Endometrial microvascular endothelial cells (primary cell): ENCODE measurements around the gene CTTN. TPM values are rescaled to one million over a fixed set of nuclear protein-coding genes. Genes with fewer than 3 reads are reported as not detected.
"Not testable (repeated sequence)": the region's sequence is repeated elsewhere in the genome, so short reads cannot be mapped to it uniquely, and the experiment has no call there.

ENCODE experiments used
- in situ Hi-C: cut with HindIII; loops from 2 replicates; pipeline ENCODE4 v1.10.0; 2017; ENCODE audit warnings: low sequenced_read_pairs, low pct_unique_long_range_greater_than_20kb; ENCODE audit errors: inconsistent ontology term
- total RNA-seq: library from RNA; depleted of rRNA; stranded (reverse); fragments of >200 nt; gene quantifications from one replicate; pipeline ENCODE4 v1.2.3, GENCODE V29; 2015; ENCODE audit errors: inconsistent ontology term

CTTN gene
- total RNA-seq, 1 donor from 2014 or later = 170 TPM

- in situ Hi-C loops = no loop called here
Measured at GRCh38 chr11:70435765-70436500, 37.6 kb downstream of the CTTN start.

- in situ Hi-C loops = no loop called here
Measured at GRCh38 chr11:70436501-70436860, 38.2 kb downstream of the CTTN start.

GRCh38 chr11:70437111-70437784, 38.9 kb downstream of the CTTN start:
- in situ Hi-C loops = no loop called here

DNA sequence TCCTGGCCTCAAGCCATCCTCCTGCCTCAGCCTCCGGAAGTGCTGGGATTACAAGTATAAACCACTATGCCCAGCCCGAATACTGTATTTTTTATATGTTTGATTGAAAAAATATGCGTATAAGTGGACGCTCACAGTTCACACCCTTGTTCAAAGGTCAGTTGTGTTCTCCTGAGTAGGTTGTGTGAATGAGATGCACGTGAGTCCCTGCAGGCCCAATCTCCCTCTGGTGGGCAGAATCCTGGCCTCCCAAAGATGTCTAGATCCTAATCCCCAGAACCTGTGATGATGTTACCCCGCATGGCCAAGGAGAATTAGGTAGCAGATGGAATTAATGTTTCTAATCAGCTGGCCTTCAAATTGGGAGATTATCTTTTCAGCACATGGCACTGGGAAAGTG, 41.9 kb downstream of the CTTN start:
- in situ Hi-C loops = no loop called here

- in situ Hi-C loops = no loop called here
Measured at GRCh38 chr11:70443773-70444030, 45.4 kb downstream of the CTTN start.

DNA sequence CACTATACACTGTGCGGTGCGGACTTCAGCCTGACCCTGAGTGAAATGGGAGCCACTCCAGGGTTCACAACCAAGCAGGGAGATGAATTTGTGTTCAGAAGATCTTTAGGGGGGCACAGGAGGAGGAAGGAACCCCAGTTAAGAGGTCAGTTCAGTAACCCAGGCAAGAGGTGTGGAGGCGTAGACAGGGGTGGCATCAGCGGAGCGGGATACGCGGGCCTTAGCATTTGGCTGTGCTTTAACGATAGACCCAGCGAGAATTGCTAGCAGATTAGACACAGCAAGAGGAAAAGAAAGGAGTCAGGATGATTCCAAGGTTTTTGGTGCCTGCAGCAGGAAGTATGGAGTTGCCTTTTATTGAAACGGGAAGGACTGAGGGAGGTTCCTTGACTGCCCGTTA, 46.8 kb downstream of the CTTN start:
- in situ Hi-C loops = no loop called here

DNA sequence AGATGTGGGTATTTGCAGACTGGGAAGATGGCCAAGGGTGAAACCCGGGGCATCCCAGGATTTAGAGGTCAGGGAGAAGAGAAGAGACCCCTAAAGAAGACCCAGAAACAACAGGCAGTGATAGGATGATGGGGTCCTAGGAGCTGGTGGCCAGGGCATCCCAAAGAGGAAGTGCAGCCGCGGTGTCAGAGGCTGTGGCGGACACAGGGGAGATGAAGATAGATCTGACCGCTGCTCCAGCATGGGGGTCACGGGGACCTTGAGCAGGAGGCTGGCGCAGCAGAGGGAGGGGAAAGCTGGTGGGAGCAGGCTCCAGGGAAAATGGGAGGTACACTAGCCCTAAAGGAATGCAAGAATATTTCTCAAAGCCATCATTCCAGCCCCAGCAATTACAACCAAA, 47.3 kb downstream of the CTTN start:
- in situ Hi-C loops = no loop called here

DNA sequence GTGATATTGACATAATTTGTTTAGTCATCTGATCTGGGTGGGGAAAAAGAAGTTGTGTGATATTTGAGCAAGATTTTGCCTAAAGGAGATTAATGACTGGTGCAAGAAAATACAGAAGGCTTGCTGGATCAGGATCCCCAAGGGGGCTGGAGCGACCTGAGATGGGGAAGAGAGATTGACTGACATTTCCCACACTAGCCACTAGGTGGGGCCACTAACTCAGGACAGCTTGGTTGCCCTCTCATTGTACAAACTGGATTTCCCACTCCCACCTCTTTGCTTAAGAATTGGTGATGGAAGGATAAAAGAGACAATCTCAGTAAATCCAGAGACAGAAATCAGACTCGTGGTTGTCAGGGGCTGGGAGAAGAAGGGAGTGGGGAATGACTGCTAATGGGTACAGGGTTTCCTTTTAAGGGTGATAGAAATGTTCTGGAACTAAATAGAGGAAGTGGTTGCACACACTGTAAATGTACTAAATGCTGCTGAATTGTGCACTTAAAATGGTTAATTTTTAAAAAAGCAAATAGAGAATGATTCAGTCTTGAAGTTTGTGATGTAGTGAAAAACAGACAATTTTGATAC, 50.7 kb downstream of the CTTN start:
- in situ Hi-C loops = no loop called here

DNA sequence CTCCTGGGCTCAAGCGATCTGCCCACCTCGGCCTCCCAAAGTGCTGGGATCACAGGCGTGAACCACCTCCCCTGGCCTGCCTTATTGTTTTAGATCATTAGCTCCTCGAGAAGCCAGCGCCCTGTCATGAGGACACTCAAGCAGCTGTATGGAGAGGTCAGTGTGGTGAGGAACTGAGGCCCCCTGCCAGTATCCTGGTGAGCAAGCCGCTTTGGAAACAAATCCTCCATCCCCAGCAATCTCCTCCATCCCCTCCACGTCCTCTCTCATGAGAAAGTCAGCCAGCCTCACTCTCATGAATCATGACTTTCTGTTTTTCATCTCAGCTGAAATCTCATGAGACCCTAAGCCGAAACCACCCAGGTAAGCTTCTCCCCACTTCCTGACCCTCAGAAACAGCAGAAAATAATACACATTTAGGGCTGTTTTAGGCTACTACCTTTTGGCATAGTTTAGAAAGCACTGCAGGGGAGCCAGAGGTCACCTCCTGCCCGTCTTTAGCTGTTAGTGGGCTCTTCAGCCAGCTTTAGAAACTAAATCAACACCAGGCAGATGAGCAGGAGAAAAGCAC, 56.0 kb downstream of the CTTN start:
- in situ Hi-C loops = no loop called here

DNA sequence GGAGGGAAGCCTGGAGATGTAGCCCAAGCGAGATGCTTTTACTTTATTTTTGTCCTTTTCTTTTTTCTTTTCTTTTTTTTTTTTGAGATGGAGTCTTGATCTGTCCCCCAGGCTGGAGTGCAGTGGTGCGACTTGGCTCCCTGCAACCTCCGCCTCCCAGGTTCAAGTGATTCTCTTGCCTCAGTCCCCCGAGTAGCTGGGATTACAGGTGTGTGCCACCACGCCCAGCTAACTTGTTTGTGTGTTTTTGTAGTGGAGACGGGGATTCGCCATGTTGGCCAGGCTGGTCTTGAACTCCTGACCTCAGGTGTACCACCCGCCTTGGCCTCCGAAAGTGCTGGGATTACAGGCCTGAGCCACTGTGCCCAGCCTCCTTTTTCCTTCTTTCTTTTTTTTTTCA, 56.5 kb downstream of the CTTN start:
- in situ Hi-C loops = not testable (repeated sequence)

DNA sequence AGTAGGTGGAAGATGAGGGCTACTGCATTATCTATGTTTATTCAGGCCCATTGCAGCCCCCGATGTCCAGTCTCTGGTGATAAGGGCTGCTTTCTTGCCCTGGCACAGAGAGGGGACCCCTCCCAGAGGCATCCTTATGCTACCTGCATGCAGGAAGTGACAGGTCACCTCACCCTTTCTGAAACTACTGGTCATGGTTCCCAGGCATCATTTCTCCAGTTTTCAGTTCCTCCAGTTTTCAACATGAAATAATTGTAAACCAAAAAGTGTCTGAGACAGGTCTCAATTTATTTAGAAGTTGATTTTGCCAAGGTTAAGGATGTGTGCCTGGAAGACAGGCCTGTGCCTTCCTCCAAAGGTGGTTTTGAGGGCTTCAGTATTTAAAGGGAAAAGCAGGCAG, 57.0 kb downstream of the CTTN start:
- in situ Hi-C loops = no loop called here

DNA sequence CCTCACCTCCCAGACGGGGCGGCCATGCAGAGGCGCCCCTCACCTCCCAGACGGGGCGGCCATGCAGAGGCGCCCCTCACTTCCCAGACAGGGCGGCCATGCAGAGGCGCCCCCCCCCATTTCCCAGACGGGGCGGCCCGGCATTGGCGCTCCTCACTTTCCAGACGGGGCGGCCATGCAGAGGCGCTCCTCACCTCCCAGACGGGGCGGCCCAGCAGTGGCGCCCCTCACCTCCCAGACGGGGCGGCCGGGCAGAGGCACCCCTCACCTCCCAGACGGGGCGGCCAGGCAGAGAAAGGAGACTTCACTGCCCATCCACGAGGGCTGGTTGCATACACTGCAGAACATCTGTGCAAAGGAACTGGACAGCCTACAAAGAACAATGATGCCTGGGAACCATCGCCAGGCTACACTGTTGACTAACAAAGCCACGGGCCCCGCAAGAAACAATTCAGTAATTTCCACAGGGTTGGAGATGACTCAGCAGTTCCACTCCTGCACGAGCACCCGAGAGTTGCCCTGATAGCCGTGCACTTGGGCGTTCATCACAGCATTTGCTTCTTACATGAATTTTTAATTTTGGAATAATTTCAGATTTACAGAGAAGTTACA, 58.7 kb downstream of the CTTN start:
- in situ Hi-C loops = no loop called here

- in situ Hi-C loops = no loop called here
Measured at GRCh38 chr11:70458736-70459135, 60.4 kb downstream of the CTTN start.

GRCh38 chr11:70460111-70460510, 61.8 kb downstream of the CTTN start:
- in situ Hi-C loops = no loop called here

DNA sequence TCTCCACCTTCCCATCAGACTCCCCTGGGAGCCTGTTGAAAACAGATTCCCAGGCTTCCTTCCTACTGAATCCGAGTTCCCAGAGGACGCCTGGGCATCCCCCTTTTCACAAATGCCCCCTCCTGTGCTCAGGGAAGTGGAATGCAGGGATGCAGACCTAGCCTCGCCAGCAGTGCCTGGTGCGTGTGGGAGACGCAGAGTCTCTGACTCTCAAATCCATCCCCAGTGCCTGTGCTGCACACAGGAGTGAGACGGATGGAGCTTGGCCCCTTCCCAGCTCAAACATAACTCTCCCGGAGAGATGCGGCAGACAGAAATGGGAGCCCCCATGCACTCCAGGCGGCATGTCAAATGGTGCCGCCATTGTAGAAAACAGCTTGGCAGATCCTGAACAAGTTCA, 62.6 kb downstream of the CTTN start:
- in situ Hi-C loops = no loop called here

GRCh38 chr11:70462818-70463477, 64.6 kb downstream of the CTTN start:
- in situ Hi-C loops = no loop called here

DNA sequence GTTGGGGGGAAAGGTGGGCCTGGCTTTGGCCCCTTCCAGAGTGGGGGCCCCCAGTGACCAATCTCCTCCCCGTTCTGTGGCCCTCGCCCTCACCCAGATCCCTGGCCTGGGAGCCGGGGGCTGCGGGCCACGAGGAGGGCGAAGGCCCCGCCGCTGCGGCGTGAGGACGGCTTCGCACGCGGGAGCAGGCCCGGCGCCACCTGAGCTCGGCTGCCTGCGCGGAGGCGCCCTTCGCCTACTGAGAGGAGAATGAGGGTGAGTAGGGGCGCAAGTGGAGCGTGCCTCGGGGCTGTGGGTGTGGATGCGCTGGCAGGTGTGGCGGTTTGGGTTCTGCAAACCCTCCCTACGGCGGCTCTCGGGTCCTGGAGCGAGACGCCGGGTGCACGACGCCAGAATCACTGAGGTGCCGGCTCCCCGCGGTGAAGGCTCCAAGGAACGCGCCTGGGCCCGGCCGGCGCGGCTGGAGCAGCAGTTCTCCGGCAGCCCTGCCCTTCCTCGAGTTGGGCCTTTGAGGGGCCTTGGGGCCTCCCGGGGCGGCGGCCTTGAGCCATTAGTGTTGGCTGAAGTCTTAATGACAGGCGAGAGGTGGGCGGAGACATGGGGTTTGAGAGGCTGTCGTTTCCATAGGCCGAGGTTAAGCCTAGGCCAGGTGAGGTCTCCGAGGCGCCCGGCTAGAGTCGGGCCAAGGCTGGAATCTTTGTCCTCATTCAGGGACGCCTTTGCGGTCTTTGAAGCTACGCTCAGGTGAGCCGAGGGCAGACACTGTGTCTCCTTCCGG, 65.3 kb downstream of the CTTN start:
- in situ Hi-C loops = no loop called here

DNA sequence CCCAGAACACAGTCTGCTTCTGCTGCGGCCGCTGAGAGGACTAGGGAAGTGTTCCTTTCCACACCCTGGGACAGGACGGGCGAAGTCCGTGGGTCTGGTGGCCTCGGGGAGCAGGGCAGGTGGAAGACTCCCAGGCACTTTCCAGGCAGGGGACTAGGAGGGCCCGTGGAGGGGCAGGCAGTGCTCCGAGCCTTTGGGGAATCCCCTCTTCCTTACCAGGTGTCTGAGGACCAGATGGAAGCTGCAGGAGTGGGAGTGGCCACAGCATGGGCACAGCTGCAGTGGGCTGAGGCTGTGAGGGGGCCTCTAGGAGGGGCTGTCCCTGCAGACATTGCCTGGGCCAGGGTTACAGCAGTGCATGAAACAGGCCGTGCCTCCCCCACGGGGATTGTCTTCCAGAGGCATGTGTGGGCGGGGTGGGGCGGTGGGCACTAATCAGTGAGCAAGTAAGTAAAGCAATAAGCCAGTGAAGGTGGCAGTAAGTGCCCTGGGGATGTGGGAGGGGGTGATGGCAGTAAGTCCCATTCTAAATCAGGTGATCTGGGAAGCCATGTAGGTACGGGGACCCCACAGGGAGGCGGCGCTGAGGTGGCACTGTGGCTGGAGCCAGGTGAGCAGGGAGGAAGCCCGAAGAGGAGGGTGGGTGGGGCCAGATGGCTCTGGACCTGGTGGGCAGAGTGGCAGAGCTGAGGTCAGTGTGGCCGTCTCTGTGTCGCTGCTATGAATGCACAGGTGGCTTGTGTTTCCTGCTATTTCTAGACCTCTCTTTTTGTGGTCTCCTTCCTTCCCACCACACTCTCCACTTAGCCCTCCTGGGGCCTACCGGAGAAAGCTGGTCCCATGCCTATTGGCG, 66.4 kb downstream of the CTTN start:
- in situ Hi-C loops = no loop called here
